Frontal cortex (tissue), 4 donors: ENCODE data around the gene EPHA4. TPM values are rescaled to one million over a fixed set of nuclear protein-coding genes. Genes with fewer than 3 reads are reported as not detected.

Experiments
- DNase-seq, 2 donors: peaks; one replicate each; pipeline ENCODE4 v3.0.0; 2012; ENCODE audit warnings: low spot score in 2 of 2
- FAIRE-seq: peaks from 2 replicates; lab custom pipeline; 2012; peaks lifted over from hg19 to GRCh38; lab: Jason Lieb, UNC
- total RNA-seq: library from RNA; depleted of rRNA; stranded (reverse); fragments of >200 nt; gene quantifications from one replicate; pipeline ENCODE4 v1.2.3, GENCODE V29; 2014
- donor health status: control.
- donor health status: control.
- donor health status: control.

EPHA4 gene
- total RNA-seq, 1 donor from 2014 or later, result 158 TPM

DNA sequence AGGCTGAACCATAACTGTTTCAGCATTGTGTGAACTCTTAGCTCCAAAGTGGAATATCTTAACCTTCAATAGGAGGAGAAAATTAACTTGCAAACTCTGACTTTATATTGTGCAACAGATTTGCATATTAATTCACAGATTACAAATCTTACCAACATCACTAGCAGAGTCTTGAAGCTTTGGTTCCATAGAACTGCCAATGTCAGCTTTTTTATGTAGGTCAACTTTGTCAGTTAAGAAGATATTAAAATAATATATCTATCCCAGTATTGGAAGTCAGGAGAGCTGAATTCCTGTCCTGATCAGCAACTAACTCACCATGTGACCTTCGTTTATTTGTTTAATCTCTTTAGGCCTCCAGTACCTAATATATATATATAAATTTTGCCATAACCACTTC, 121.8 kb downstream of the EPHA4 start:
- no peak for FAIRE-seq
- DNase-seq, result no peak

DNA sequence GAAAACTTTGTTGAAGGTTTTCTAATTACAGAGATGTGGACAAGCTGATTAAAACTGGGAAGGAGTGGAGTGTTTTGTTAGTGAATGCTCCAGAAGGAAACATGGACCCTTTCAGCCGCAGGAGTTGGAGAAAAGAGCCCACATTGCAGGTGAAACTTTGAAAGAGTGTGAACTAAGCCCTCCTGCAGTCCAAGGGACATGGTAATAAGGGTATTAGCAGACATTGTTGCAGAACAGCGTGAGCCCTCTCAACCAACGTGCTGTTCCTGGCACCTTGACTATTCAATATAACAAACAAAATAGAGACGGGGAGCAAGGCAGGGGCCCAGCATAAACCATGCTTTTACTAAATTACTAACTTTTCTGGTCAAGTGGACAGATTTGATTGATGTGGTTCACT, 122.7 kb downstream of the EPHA4 start:
- DNase-seq (no peak), FAIRE-seq (no peak)

DNA sequence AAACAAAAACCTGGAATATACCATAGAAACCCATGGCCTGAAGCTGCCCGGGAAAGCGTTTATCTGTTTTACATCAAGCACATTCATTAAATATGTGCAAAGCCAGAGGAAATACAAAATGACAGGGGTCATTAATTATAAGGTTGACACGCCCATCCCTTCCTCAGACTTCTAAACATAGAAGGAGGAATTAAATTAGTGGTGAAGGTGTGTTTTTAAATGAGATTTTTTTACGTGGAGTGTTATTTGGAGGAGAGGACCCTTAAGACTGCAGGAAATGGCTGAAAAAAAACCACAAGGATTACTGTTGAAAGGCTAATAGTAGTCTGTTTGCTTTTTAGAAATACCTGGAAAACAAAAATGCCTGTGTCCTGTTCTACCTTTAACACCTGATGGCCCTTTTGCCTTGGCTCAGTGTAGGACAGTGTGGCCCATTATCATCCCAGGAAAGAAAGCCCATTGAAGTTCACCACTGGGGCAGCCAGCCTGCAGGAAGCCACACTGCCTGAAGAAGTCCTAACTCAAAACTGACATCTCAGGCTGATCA, 123.2 kb downstream of the EPHA4 start:
- FAIRE-seq (no peak), DNase-seq (no peak)

DNA sequence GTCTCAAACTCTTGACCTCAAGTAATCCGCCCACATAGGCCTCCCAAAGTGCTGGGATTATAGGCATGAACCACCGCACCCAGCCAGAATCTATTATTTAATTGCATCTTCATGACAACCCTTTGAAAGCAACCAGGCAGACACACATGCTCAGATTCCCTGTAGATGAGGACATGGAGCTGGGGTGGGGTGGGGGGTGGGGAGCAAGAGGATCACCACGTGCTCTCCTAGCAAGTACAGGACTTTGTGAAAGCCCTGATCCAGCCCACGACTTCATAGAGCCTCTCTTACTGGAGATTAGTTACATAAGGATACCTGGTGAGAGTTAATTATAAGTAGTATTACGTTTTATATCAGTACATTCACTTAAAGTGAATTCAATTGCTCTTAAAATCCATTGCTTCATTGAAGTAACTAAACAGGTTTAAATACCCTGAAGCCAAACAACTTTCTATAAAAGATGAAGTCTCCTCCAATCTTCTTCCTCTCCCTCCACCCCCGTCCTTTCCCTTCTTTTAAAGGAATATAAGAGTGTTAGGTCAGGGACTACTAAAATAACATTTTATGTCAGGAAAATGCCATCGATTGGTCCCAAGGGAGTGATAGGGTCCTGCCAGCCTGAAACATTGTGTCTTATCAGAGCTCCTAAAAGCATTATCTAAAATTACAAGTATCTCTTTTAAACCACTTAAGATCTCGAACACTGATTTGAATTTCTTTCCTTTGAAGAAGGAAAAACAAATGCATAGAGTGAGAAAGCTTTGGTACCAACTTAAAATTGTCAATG, 123.9 kb downstream of the EPHA4 start:
- DNase-seq (no peak), FAIRE-seq (no peak)

DNA sequence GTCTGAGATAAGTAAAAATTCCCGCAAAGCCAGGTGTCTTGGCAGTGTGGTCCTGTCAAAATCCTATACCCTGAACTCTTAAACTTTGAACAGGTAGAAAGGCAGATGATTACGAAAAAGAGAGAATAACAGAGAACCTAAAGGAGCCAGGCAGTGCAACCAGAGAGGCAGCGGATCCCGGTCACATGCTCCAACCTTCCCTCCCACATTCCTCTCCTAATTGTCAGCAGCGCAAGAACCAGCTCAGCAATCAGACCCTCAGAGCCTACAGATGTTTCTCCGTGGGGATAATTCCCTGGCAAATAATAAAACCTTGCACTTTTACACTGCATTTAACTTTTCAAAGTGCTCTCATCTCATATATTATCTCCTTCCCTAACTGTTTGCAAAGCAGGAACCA, 124.8 kb downstream of the EPHA4 start:
- FAIRE-seq, result no peak
- DNase-seq, result no peak

DNA sequence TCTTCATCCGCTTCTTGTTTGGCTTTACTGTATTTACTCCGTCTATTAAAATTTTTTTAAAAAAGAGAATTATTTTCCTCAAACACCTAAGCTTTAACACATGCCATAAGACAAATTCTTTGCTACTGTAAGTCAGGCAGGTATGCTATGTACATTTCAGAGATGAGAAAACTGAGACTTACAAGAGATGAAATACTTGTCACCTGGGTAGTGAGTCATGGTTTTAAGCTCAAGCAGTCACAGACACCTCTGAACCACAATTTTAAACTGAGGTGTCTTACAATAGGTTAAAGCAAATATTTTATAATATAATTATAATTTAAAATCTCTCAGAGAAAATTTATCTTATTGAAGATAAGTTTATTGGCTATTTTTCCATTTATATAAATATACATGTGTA, 126.0 kb downstream of the EPHA4 start:
- no peak for DNase-seq
- FAIRE-seq, result no peak

DNA sequence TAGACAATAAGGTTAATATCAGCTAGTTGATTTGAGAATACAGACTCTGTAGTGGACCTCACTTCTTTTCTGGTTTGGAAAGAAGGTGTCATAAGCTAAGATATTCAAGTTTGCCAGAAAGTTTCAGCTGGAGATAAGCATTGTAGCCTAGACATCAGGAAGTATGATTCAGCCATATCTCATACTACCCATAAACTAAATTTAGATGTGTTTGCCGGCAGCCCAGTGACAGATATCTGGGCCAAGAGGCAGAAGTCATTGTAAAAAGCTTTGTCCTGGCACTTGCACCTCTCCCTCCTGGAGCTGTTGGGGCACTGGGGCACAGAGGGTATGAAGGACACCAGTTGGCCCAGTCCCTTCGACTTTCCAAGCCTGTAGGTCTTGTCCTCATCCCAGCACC, 128.0 kb downstream of the EPHA4 start:
- no peak for FAIRE-seq
- no peak for DNase-seq

DNA sequence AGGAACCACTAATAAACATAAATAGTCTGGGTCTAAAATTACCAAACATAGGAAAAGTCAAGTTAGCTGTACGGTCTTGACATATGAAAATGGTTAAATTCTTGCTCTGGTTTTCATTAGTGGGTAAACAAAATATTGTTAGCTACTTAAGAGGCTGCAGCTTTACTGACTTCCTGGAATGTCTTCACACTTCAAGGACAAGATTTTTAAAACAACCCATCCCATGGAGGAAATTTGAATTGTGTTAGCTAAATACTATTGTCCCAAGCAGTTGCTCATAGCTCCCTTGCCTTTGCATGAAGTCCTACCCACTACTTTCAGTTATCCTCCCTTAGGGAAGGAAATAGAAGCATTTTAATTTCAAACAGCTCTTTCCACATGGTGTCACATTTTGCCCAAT, 128.5 kb downstream of the EPHA4 start:
- DNase-seq, result no peak
- no peak for FAIRE-seq

DNA sequence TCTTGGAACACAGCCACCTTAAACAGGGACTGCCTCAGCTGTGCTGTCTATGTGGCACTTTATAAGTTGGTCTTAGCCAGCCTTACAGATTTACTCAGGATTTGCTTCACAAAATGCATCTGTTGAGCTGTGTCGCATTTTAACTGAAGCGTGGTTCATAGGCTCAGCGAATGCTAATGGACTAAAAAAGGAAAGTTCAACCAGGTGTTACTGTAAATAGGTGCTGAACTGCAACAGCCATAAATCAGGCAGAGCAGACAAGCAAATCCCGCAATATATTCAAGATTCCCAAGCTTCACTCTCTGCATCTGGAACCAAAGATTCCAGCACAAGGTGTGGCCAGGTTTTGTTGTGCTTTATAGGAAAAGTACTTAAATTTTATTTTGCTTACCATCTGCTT, 130.0 kb downstream of the EPHA4 start:
- DNase-seq (no peak), FAIRE-seq (no peak)

DNA sequence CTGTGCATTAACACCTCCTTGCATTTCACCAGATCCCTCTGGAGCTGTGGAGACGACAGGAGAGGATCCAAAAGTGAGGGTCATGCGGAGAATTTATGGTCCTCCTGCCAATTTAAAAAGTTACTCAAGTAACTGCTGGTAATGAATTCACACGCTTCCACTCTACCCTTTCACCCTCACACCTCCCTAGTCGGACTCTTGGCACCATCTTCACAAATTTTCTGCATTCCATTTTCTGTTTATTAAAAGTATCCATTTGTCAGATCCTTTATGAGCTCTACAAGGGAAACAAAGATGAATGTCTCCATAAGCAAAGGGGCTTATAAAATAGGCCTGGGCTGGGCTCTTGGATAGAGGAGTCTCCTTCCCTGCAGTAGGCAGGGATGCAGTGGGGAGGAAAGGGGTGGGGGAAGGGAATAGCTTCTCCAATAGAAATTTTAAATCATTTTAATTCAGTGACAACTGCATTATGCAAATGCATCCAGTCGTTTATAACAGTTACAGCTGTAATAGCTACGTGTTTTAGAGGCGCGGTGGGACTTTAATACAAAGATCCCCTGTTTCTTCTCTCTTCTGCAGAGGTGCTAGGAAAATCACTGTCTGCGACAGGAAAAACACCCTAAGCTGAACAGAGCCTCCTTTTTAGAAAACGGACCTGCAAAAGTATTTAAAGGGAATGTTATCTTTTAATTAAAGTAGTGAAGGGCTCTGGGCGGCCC, 132.2 kb downstream of the EPHA4 start:
- FAIRE-seq, result no peak
- no peak for DNase-seq

DNA sequence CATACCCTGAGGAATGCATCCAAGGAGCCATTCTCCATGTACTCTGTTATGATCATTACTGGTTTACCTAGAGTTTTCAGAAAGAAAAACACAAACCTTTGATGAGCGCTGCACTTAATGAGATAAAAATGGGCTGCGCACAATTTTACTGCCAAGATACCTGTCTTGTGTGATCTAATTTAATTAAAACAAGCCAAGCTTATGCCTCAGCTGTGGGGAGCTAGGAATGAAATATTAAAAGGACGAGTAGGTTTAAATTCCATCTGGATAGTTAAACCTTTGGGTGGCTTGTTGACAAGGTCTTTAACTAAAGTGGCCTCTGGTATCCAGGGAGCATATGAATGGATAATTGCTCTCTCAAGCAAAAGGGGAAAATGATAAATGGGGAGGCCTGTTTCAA, 135.0 kb downstream of the EPHA4 start:
- no peak for DNase-seq
- FAIRE-seq, result no peak

DNA sequence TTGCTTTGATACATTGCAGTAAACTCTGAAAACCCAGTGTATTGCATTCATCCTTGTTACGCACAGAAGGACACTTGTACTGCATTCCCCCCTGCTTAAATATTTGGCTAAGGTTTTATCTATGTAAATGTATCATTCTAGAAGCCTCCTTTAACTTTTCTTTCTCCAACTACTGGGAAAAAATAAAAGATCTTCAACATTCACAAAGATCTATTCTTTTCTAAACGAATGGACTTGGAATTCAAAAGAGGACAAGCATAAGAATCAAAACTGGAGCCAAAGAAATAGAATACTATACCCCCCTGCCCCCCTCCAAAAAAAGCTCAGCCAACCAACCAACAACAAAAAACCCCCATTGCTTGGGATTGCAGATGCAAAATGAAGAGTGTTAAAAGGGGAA, 136.9 kb downstream of the EPHA4 start:
- no peak for FAIRE-seq
- no peak for DNase-seq

DNA sequence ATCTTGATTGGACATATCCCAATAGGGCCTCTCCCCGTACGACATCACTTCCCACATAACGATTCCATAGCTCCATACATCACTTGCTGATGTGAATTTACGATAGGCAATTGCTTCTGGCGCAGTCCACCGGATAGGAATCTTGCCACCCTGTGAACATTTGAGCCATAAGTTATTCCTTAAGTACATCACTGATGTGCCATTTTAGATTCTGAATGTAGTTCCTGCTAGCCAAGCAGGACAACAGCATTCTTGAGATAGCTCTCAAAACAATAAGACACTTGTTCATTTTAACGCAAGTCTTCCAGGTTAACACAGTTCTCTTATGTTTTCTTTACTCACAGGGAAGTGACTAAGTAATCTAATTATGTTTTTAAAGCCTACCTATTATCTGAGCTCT, 138.0 kb downstream of the EPHA4 start:
- FAIRE-seq, result no peak
- no peak for DNase-seq

DNA sequence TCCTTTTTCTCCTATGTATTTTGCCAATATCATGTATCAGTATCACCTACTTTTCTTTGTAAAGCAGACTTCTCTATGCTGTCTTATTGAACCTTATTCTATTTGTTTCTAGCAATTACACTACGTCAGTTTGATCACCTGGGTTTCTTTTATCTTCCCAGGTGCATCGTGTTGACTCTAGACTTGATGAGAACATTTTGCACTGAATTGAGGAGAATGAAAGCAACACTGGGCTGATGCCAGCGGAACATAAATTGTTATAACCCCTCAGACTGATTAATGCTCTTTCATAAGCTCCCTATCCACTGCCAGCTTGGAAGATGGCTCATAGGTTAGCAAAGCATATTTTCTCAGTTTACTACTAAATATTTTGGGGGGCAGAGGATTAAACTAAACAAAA, 140.6 kb downstream of the EPHA4 start:
- FAIRE-seq, result no peak
- no peak for DNase-seq

DNA sequence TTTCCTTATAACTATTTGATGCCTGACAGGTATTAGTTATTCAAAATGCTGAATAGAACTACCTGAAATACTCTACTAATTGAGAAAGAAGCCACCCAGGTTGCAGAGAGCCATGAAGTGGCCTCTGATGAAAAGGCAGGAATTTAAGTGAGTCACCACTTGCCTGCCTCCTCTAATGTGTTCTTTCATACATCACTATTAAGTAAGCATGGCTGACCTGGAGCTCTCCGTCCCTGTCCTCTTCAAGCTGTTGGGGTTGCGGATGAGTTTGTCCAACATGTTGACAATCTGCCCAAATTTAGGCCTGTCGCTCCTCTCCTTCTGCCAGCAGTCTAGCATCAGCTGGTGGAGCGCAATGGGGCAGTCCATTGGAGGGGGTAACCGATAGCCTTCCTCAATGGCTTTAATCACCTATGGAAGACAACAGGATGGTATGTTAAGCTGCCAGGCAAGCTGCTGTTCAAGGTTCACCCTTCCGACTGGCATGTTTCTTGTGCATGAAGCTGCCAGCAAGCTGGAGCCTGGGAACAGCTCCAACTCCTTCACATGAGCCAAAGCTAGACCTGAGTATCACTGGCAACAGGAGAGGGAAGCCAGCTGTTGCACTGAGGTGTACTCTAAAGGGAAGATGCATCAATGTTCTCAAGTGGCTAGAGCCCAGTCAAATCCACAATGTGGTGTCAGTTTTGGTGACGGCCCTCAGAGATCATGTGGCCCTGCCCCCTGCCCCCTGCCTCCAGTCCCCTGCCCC, 142.2 kb downstream of the EPHA4 start:
- FAIRE-seq, result no peak
- DNase-seq, result no peak

DNA sequence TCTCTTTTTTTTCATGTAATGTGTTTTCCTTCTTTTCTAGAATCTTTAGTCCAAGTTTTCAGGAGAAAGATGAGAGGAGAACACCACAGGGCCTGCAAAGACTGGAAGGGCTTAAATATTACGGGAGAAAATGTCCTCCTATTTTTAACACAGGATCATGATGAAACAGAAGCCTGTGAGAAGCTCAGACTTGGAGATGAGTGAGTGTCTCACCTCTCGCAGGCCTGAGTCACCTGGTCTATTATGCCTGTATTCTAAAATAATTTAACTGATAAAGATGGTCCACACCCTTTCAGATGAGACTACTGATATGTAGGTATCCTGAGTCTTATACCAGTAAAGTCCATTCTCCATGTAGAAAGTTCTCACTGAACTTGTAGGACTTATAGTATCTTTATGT, 143.2 kb downstream of the EPHA4 start:
- no peak for DNase-seq
- FAIRE-seq, result no peak

DNA sequence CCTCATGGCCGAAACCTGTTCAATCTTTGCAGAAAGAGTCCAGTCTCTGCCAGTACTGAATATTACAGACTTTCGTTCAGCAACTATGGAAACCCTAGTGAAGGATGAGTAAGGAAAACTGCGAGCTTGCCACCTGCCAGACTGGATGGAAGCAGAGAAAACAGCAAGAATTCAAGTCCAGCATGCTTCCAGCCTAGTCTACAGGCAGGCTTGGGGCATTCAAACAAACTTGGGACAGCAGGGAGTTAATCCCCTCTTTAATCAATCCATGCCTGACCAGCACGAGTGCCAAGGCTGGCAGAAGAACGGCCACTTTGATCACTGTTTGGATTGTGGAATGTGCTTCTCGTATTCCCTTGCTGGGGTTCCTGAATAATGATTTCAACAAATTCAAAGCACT, 145.2 kb downstream of the EPHA4 start:
- DNase-seq (peak in 1 of 2 donors; percentile 3), FAIRE-seq (no peak)

DNA sequence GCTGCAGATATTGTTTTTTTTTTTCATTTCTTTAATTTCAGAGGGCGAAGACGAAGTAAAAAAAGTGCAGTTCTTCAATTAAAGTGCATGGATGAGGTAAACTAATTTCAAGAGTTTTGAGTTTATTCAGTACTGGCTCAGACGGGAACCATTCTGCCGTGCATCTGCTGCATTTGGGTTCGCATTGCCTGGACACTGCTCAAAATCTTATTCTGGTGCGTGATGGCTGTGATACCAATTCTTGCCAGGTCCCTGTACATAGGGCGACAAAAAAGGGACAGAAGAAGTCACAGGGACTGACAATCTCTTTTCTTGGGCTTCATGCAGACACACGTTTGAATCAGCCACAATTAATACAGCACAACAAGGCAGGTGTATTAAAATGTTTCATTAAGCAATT, 146.2 kb downstream of the EPHA4 start:
- no peak for DNase-seq
- FAIRE-seq, result no peak

DNA sequence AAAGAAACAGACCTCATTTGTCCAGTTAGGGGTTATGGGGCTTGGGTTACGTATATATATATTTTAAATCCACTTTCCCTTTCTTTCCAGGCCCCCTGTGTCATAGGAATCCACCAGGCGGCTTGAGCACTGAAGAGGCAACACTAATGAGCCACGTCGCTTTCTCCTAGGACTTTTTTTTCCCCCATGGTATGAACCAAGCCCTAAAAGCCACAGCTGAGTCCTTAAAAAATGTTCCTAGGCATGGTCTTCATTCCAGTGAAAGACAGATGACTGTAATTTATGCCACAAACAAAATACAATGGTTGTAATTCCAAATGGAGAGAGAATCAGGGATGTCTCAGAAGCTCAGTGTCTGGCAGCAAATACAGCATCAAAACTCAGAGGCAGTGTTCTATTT, 146.8 kb downstream of the EPHA4 start:
- FAIRE-seq (no peak), DNase-seq (no peak)

DNA sequence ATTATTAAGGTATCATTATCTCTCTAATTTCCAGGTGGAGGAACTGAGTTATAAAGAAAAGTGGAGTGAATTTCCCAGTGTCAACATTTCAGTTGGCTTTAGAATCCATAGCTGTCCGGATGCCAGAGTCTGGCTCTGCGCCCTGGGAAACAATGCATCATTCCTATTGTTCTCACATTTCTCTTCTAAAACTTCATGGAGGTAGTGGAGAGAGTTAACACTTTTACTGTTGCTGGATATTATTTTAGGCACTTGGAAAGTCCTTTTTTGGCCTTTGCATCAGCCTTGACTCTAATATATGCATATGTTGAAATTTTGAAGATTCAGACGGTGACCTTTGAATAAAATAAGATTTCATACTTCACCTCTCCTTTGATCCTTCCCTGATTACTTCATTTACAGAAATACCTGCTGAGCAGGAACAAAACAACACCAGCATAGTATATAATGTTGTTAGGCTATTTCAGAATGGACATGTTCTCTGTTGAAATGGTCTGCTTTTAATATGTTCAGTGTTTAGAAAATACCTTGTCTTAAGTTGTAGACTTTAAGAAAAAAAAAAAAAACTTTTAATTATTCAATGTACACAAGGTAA, 148.8 kb downstream of the EPHA4 start:
- DNase-seq, result no peak
- FAIRE-seq, result no peak
